HT-29 (cell line): ENCODE measurements around the gene NUDT6. TPM values are rescaled to one million over a fixed set of nuclear protein-coding genes. Genes with fewer than 3 reads are reported as not detected.

Experiments used
- total RNA-seq: library from RNA; depleted of rRNA; stranded (reverse); fragments of >200 nt; shearing (Covaris generic); gene quantifications from 2 replicates; pipeline ENCODE4 v1.2.3, GENCODE V29; 2014; rRNA removed

The NUDT6 gene
- total RNA-seq, 1 experiment from 2014 or later = 2.5 TPM

Other genes starting within 250 kb of the NUDT6 start
- gene BBS12, start 189.9 kb downstream of the NUDT6 start, total RNA-seq = 0.43 and 0.50 TPM in 2 replicates
- not detected in 2 replicates for gene FGF2, start 95.8 kb downstream of the NUDT6 start, total RNA-seq